Neural progenitor cell (in vitro differentiated cells): ENCODE results near the gene VEPH1. TPM values are rescaled to one million over a fixed set of nuclear protein-coding genes. Genes with fewer than 3 reads are reported as not detected.

Experiments
- DNase-seq: peaks from one replicate; pipeline ENCODE4 v3.0.0-alpha.2; 2016; ENCODE audit warnings: low spot score
- H2AFZ ChIP-seq: fragments of 200-600 bp; sonication (generic); replicated peaks from 2 replicates; pipeline ENCODE4 v1.6.1; 2016; ENCODE audit warnings: antibody characterized with exemption
- H3F3A ChIP-seq: fragments of 200-600 bp; sonication (generic); 2 replicates; pipeline ENCODE4 v1.6.1; 2016; ENCODE audit warnings: antibody characterized with exemption, low read depth
- H3K27ac ChIP-seq: fragments of 200-600 bp; sonication (generic); 2 replicates; pipeline ENCODE4 v1.5.1; 2016; ENCODE audit warnings: mild to moderate bottlenecking
- H3K27me3 ChIP-seq: fragments of 200-600 bp; sonication (generic); 2 replicates; pipeline ENCODE4 v1.6.1; 2016; ENCODE audit warnings: mild to moderate bottlenecking, moderate library complexity
- H3K36me3 ChIP-seq: fragments of 200-600 bp; sonication (generic); 2 replicates; pipeline ENCODE4 v1.5.1; 2016
- H3K4me1 ChIP-seq: fragments of 200-600 bp; sonication (generic); 2 replicates; pipeline ENCODE4 v1.6.1; 2016; ENCODE audit warnings: mixed run types
- H3K4me2 ChIP-seq: fragments of 200-600 bp; sonication (generic); 2 replicates; pipeline ENCODE4 v1.6.1; 2016
- H3K4me3 ChIP-seq: fragments of 200-600 bp; sonication (generic); 2 replicates; pipeline ENCODE4 v1.5.1; 2016
- H3K79me2 ChIP-seq: fragments of 200-600 bp; sonication (generic); 2 replicates; pipeline ENCODE4 v1.6.1; 2016; ENCODE audit warnings: low read depth
- H3K9ac ChIP-seq: fragments of 200-600 bp; sonication (generic); 2 replicates; pipeline ENCODE4 v1.6.1; 2016
- H3K9me3 ChIP-seq: fragments of 200-600 bp; sonication (generic); 2 replicates; pipeline ENCODE4 v1.5.1; 2016; ENCODE audit warnings: low read depth
- H4K20me1 ChIP-seq: fragments of 200-600 bp; sonication (generic); 2 replicates; pipeline ENCODE4 v1.6.1; 2016; ENCODE audit warnings: low read depth
- H3K27ac Mint-ChIP-seq: 3 replicates; pipeline ENCODE4 v1.8.0; 2021; ENCODE audit warnings: mixed read lengths
- H3K27me3 Mint-ChIP-seq: 2 replicates; pipeline ENCODE4 v1.8.0; 2022; ENCODE audit warnings: low read depth, mild to moderate bottlenecking, inconsistent platforms, moderate library complexity, mixed read lengths; ENCODE audit not compliant: insufficient read depth
- H3K36me3 Mint-ChIP-seq: 3 replicates; pipeline ENCODE4 v1.8.0; 2021; ENCODE audit warnings: mixed read lengths
- H3K4me1 Mint-ChIP-seq: 3 replicates; pipeline ENCODE4 v1.8.0; 2021; ENCODE audit warnings: mixed read lengths
- H3K4me3 Mint-ChIP-seq: 3 replicates; pipeline ENCODE4 v1.8.0; 2021; ENCODE audit warnings: mild to moderate bottlenecking, moderate library complexity, mixed read lengths
- H3K9me3 Mint-ChIP-seq: 3 replicates; pipeline ENCODE4 v1.8.0; 2020; ENCODE audit warnings: mixed read lengths
- CTCF ChIP-seq: fragments of 200-600 bp; sonication (generic); IDR thresholded peaks from 2 replicates; pipeline ENCODE4 v1.5.1; 2017; ENCODE audit warnings: antibody characterized with exemption, mild to moderate bottlenecking
- EZH2 ChIP-seq: fragments of 200-600 bp; sonication (generic); IDR thresholded peaks from 2 replicates; pipeline ENCODE4 v1.6.1; 2017; ENCODE audit warnings: antibody characterized with exemption, mild to moderate bottlenecking, moderate library complexity
- EZH2phosphoT487 ChIP-seq: fragments of 200-600 bp; sonication (generic); IDR thresholded peaks from 2 replicates; pipeline ENCODE4 v1.6.1; 2017; ENCODE audit warnings: antibody characterized with exemption
- total RNA-seq: library from RNA; depleted of rRNA; stranded (reverse); fragments of >200 nt; gene quantifications from 2 replicates; pipeline ENCODE4 v1.2.3, GENCODE V29; 2015; ENCODE audit warnings: low replicate concordance

VEPH1 gene
- total RNA-seq, 1 donor from 2014 or later: not detected

GRCh38 chr3:157319672-157320071 is 183.5 kb downstream of the VEPH1 start:
- Histone ChIP-seq H3K27ac (no peak overlapping the region), H4K20me1 (no peaks in the 10 kb centered on the region), H3K9ac (no peak overlapping the region), H3K4me2 (no peak overlapping the region), H3F3A (no peaks in the 10 kb centered on the region), H2AFZ (no peak overlapping the region), H3K4me1 (peaks cover 4% of the 10 kb centered on the region), H3K79me2 (no peaks in the 10 kb centered on the region), H3K9me3 (no peaks in the 10 kb centered on the region), H3K27me3 (no peaks in the 10 kb centered on the region), H3K36me3 (no peaks in the 10 kb centered on the region), H3K4me3 (no peak overlapping the region)
- TF ChIP-seq EZH2phosphoT487 (no peak), CTCF (no peak), EZH2 (no peak)
- H3K4me3 Mint-ChIP-seq: no peak overlapping the region
- peaks cover 4% of the 10 kb centered on the region for H3K36me3 Mint-ChIP-seq
- no peaks in the 10 kb centered on the region for H3K27me3 Mint-ChIP-seq
- H3K27ac Mint-ChIP-seq: no peak overlapping the region
- peaks cover 4% of the 10 kb centered on the region for H3K9me3 Mint-ChIP-seq
- no peak for DNase-seq
- no peaks in the 10 kb centered on the region for H3K4me1 Mint-ChIP-seq

DNA sequence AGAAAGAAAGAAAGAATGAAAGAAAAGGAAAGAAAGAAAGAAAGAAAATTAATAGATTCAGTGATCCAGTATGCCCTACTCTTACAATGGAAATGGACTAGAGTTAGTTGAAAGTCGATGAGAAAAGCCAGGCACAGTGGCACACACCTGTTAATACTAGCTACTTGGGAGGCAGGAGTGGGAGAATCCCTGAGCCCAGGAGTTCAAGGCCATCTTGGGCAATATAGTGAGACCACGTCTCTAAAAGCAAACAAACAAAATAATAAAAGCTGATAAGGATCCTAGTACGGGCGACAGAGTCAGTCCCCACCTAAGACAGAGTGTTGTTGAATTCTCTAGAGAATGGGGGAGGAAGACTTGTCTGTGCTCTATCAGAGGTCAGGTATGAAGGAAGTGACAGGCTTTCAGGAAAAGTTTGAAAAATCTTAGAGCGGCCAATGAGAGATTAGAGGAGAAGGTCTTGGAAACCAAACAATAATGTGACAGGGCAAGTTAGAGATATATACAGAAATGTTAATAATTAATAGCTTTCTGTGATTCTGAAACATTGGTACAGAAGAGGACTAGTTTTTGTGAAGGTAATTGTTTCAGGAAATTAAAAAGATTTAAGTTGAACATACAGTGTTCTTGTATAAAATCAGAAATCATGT is 184.5 kb downstream of the VEPH1 start:
- H3K27me3 Mint-ChIP-seq: no peaks in the 10 kb centered on the region
- Histone ChIP-seq H4K20me1 (no peaks in the 10 kb centered on the region), H3K9me3 (no peaks in the 10 kb centered on the region), H2AFZ (no peak overlapping the region), H3K4me2 (no peak overlapping the region), H3K4me1 (peaks cover 4% of the 10 kb centered on the region), H3K36me3 (no peaks in the 10 kb centered on the region), H3K79me2 (no peaks in the 10 kb centered on the region), H3K27ac (no peak overlapping the region), H3F3A (no peaks in the 10 kb centered on the region), H3K27me3 (no peaks in the 10 kb centered on the region), H3K4me3 (no peak overlapping the region), H3K9ac (no peak overlapping the region)
- no peak overlapping the region for H3K4me3 Mint-ChIP-seq
- no peak overlapping the region for H3K27ac Mint-ChIP-seq
- H3K9me3 Mint-ChIP-seq: no peaks in the 10 kb centered on the region
- TF ChIP-seq CTCF (no peak), EZH2 (no peak), EZH2phosphoT487 (no peak)
- no peaks in the 10 kb centered on the region for H3K4me1 Mint-ChIP-seq
- DNase-seq: no peak
- peaks cover 4% of the 10 kb centered on the region for H3K36me3 Mint-ChIP-seq

GRCh38 chr3:157317895-157318294 is 185.3 kb downstream of the VEPH1 start:
- TF ChIP-seq EZH2: no peak
- TF ChIP-seq EZH2phosphoT487: no peak
- no peak for TF ChIP-seq CTCF
- peaks cover 2% of the 10 kb centered on the region for H3K9me3 Mint-ChIP-seq
- H3K4me1 ChIP-seq: peaks cover 4% of the 10 kb centered on the region
- no peak overlapping the region for H3K27ac ChIP-seq
- H3K27ac Mint-ChIP-seq: no peak overlapping the region
- H3K4me3 ChIP-seq: no peak overlapping the region
- peaks cover 4% of the 10 kb centered on the region for H3K36me3 Mint-ChIP-seq
- H3K4me3 Mint-ChIP-seq: no peak overlapping the region
- no peaks in the 10 kb centered on the region for H4K20me1 ChIP-seq
- no peak for DNase-seq
- H3F3A ChIP-seq: no peaks in the 10 kb centered on the region
- H3K9ac ChIP-seq: no peak overlapping the region
- H3K9me3 ChIP-seq: no peaks in the 10 kb centered on the region
- no peaks in the 10 kb centered on the region for H3K36me3 ChIP-seq
- H3K27me3 ChIP-seq: no peaks in the 10 kb centered on the region
- no peak overlapping the region for H2AFZ ChIP-seq
- H3K4me2 ChIP-seq: no peak overlapping the region
- no peaks in the 10 kb centered on the region for H3K79me2 ChIP-seq
- no peaks in the 10 kb centered on the region for H3K27me3 Mint-ChIP-seq
- no peaks in the 10 kb centered on the region for H3K4me1 Mint-ChIP-seq
